ENCODE measurements around the gene ANAPC13. TPM values are rescaled to one million over a fixed set of nuclear protein-coding genes. Genes with fewer than 3 reads are reported as not detected.

Gene ANAPC13
- total RNA-seq, 1 experiment from 2014 or later: 19.3 TPM

- Histone ChIP-seq H2AFZ (ENCODE audit: low read length) (peak overlapping the region; percentile 19), H3K27ac (ENCODE audit: low read length) (no peak overlapping the region), H3K79me2 (ENCODE audit: low read length) (no peaks in the 10 kb centered on the region), H3K4me1 (ENCODE audit: insufficient read depth, low read length) (no peaks in the 10 kb centered on the region), H3F3A (ENCODE audit: low read length, unreplicated experiment) (no peaks in the 10 kb centered on the region), H3K36me3 (ENCODE audit: low read depth, low read length) (no peaks in the 10 kb centered on the region), H3K9me3 (ENCODE audit: low read length) (no peaks in the 10 kb centered on the region), H3K9ac (ENCODE audit: low read length) (no peak overlapping the region), H3K27me3 (ENCODE audit: low read length) (no peaks in the 10 kb centered on the region), H3K4me3 (ENCODE audit: low read length) (no peak overlapping the region), H4K20me1 (ENCODE audit: low read length) (no peaks in the 10 kb centered on the region), H3K9me2 (replicated peaks; ENCODE audit: low read length) (no peaks in the 10 kb centered on the region), H3K4me2 (ENCODE audit: low read length) (no peak overlapping the region)
- POLR2A ChIA-PET (ENCODE audit: unreplicated experiment): no interaction called here
- no peak for TF ChIP-seq EZH2phosphoT487 (IDR thresholded peaks at IDR 0.05; ENCODE audit: borderline replicate concordance, low read length)
- no peak for TF ChIP-seq EZH2 (IDR thresholded peaks at IDR 0.05; ENCODE audit: low read length, unreplicated experiment)
- TF ChIP-seq, protein P1, sequence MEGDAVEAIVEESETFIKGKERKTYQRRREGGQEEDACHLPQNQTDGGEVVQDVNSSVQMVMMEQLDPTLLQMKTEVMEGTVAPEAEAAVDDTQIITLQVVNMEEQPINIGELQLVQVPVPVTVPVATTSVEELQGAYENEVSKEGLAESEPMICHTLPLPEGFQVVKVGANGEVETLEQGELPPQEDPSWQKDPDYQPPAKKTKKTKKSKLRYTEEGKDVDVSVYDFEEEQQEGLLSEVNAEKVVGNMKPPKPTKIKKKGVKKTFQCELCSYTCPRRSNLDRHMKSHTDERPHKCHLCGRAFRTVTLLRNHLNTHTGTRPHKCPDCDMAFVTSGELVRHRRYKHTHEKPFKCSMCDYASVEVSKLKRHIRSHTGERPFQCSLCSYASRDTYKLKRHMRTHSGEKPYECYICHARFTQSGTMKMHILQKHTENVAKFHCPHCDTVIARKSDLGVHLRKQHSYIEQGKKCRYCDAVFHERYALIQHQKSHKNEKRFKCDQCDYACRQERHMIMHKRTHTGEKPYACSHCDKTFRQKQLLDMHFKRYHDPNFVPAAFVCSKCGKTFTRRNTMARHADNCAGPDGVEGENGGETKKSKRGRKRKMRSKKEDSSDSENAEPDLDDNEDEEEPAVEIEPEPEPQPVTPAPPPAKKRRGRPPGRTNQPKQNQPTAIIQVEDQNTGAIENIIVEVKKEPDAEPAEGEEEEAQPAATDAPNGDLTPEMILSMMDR (conservative IDR thresholded peaks at IDR 0.05; ENCODE audit: low read depth, low read length): no peak
- intact Hi-C loops (cut with micrococcal nuclease): no loop called here
- BruUV-seq (replicated peaks): no TSS peak
- DNase-seq (no peak), ATAC-seq (no peak)
- CTCF ChIA-PET: no interaction called here
These were observed 23.3 kb downstream of the ANAPC13 start for GRCh38 chr3:134462331-134462941.

- no peaks in the 10 kb centered on the region for H3K9me2 ChIP-seq (replicated peaks; ENCODE audit: low read length)
- H3K27ac ChIP-seq (ENCODE audit: low read length): no peak overlapping the region
- intact Hi-C loops (cut with micrococcal nuclease): no loop called here
- no peaks in the 10 kb centered on the region for H3F3A ChIP-seq (ENCODE audit: low read length, unreplicated experiment)
- H3K4me2 ChIP-seq (ENCODE audit: low read length): no peak overlapping the region
- POLR2A ChIA-PET (ENCODE audit: unreplicated experiment): no interaction called here
- ATAC-seq (no peak), DNase-seq (peak; percentile 21)
- TF ChIP-seq EZH2phosphoT487 (IDR thresholded peaks at IDR 0.05; ENCODE audit: borderline replicate concordance, low read length) (no peak), EZH2 (IDR thresholded peaks at IDR 0.05; ENCODE audit: low read length, unreplicated experiment) (no peak)
- TF ChIP-seq, protein P1 (conservative IDR thresholded peaks at IDR 0.05; ENCODE audit: low read depth, low read length): no peak
- H3K9me3 ChIP-seq (ENCODE audit: low read length): no peaks in the 10 kb centered on the region
- H3K4me3 ChIP-seq (ENCODE audit: low read length): no peak overlapping the region
- no peaks in the 10 kb centered on the region for H3K4me1 ChIP-seq (ENCODE audit: insufficient read depth, low read length)
- CTCF ChIA-PET: no interaction called here
- no peak overlapping the region for H3K9ac ChIP-seq (ENCODE audit: low read length)
- H3K79me2 ChIP-seq (ENCODE audit: low read length): no peaks in the 10 kb centered on the region
- no peak overlapping the region for H2AFZ ChIP-seq (ENCODE audit: low read length)
- H3K27me3 ChIP-seq (ENCODE audit: low read length): no peaks in the 10 kb centered on the region
- no peaks in the 10 kb centered on the region for H4K20me1 ChIP-seq (ENCODE audit: low read length)
- BruUV-seq (replicated peaks): no TSS peak
- no peaks in the 10 kb centered on the region for H3K36me3 ChIP-seq (ENCODE audit: low read depth, low read length)
These were observed 24.8 kb downstream of the ANAPC13 start for GRCh38 chr3:134460965-134461364.

DNA sequence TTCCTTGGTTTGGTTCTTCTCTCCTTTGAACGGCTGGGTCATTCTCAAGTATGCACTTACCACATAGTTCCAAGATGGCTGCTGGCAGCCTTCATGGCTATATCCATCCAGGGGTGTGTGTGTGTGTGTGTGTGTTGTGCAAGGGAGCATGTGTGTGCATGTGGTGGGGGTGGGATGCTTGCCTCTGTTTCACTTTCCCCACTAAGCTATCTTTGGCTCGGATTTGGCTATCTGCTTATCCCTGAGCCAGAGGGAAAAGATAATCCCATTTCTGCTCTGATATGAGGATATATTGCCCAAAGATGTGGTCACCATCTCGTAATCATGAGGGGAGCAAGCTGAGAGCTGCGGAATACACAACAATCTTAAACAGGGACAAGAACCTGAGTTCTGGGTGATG lies 26.2 kb downstream of the ANAPC13 start:
- no peaks in the 10 kb centered on the region for H3K4me1 ChIP-seq (ENCODE audit: insufficient read depth, low read length)
- no peaks in the 10 kb centered on the region for H3K36me3 ChIP-seq (ENCODE audit: low read depth, low read length)
- ChIA-PET CTCF (no interaction called here), POLR2A (ENCODE audit: unreplicated experiment) (no interaction called here)
- ATAC-seq (no peak), DNase-seq (no peak)
- H3K27me3 ChIP-seq (ENCODE audit: low read length): no peaks in the 10 kb centered on the region
- no TSS peak for BruUV-seq (replicated peaks)
- no peak overlapping the region for H3K4me3 ChIP-seq (ENCODE audit: low read length)
- no peaks in the 10 kb centered on the region for H3K9me3 ChIP-seq (ENCODE audit: low read length)
- no peak overlapping the region for H2AFZ ChIP-seq (ENCODE audit: low read length)
- intact Hi-C loops (cut with micrococcal nuclease): no loop called here
- H3K9ac ChIP-seq (ENCODE audit: low read length): no peak overlapping the region
- no peak for TF ChIP-seq EZH2phosphoT487 (IDR thresholded peaks at IDR 0.05; ENCODE audit: borderline replicate concordance, low read length)
- TF ChIP-seq, protein P1 (conservative IDR thresholded peaks at IDR 0.05; ENCODE audit: low read depth, low read length): no peak
- TF ChIP-seq EZH2 (IDR thresholded peaks at IDR 0.05; ENCODE audit: low read length, unreplicated experiment): no peak
- H4K20me1 ChIP-seq (ENCODE audit: low read length): no peaks in the 10 kb centered on the region
- no peaks in the 10 kb centered on the region for H3F3A ChIP-seq (ENCODE audit: low read length, unreplicated experiment)
- H3K4me2 ChIP-seq (ENCODE audit: low read length): no peak overlapping the region
- H3K9me2 ChIP-seq (replicated peaks; ENCODE audit: low read length): no peaks in the 10 kb centered on the region
- no peak overlapping the region for H3K27ac ChIP-seq (ENCODE audit: low read length)
- no peaks in the 10 kb centered on the region for H3K79me2 ChIP-seq (ENCODE audit: low read length)

All from PC-3 (cell line).